A549 treated with RU486 at 1 μM for 4 hours (cell line): Measurements from ENCODE around the gene METTL24. TPM values are rescaled to one million over a fixed set of nuclear protein-coding genes. Genes with fewer than 3 reads are reported as not detected.

Experiments
- total RNA-seq: library from RNA; stranded (reverse); fragments of 200-300 nt; extraction: Qiagen RNA extraction; gene quantifications from 5 replicates; pipeline ENCODE4 v1.2.3, GENCODE V29; 2022; ENCODE audit warnings: low read depth

Gene METTL24, protein sequence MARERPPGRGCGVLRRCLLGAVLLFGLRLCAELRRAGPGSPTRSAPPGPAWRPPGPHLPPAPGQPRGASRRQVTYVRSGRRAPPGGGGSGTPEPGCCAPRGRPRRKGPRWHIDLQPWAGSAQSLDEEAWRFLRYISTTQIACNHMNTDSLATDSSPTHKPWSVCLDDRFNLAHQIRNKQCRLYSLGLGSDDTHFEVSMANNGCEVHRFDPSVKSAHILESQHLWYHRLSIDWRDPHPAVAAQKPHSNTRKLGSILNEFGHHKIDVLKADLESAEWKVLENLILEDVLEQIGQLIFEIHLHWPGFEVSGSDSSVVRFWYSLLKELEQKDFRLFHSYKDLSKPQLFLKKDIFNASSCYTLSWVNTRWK
- not detected in 5 replicates for total RNA-seq

DNA sequence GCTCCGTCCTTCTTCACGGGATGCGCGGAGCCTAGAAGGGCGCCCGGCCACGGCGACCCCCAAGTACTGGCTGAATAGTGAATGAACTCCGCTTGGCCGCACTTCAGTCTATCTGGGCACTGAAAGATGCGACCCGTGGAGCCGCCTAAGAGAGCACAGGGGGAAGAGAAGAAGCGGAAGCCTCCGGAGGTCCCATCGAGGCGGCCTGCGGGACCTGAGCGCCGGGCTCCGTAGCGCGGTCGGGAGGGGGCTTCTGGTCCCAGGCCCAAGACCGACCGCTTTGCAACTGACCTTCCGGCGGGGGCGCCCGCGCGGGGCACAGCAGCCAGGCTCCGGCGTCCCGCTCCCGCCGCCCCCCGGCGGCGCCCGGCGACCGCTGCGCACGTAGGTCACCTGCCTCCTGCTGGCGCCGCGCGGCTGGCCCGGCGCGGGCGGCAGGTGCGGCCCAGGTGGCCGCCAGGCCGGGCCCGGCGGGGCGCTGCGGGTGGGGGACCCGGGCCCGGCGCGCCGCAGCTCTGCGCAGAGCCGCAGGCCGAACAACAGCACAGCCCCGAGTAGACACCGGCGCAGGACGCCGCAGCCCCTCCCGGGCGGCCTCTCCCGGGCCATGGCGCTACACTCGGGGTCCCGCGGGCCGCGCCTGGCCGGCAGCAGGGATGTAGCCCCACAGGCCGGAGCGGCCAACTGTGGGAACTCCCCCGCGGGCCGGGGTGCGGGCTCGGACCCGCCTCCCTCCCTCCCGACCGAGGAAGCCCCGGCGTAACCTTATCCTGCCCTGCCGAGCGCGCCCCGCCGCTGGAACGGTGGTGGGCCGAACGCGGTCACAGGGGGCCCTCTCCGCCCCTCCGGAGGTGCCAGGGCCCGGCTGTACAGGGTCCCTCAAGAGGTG lies at the start of gene METTL24:
Gene METTL24 (minus strand): TSS at position 686 of the 889 bp plus-strand sequence. CDS start 77 bp downstream, at position 609.

Other genes with a start within 250 kb of the METTL24 start
- gene WASF1, start 178.7 kb downstream of the METTL24 start, total RNA-seq, result 7.3 to 14.4 TPM (median 12.1 TPM) in 5 replicates
- gene CDC40, start 177.9 kb downstream of the METTL24 start, total RNA-seq, result 6.3 to 10.5 TPM (median 9.9 TPM) in 5 replicates
- 0.07 to 0.12 TPM (median 0.09 TPM) in 3 of 5 replicates, not detected in the others for gene DDO, start 57.2 kb upstream of the METTL24 start, total RNA-seq
- gene SLC22A16, start 118.3 kb upstream of the METTL24 start, total RNA-seq, result not detected in 5 replicates